GM12873 (cell line): ENCODE results near the gene TM6SF1.

Experiments used
- TF ChIP-seq, protein P1 (sequence below): IDR thresholded peaks from 2 replicates; pipeline ENCODE4 v1.5.1; 2012; ENCODE audit warnings: low read depth, mild to moderate bottlenecking, moderate library complexity, low read length, control low read depth; ENCODE audit not compliant: insufficient read depth; ENCODE audit errors: missing control alignments

Gene TM6SF1

DNA sequence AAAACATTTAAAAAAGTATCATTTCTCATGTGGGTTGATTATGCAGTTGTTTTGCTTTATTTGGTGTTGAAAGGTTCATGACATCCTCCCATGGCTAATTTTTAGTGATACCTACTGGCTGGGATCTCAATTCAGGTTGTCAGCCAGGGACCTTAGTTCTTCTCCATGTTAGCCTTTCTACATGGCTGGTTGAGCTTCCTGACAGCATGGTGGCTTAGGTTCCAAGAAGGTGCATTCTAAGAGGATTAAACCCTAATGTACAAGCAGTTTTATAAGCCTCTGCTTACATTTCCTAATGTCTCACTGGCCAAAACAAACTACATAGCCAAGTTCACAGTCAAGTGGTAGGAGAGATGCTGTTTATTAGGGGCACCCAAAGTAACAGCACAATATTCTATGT lies 9.4 kb upstream of the TM6SF1 start:
- TF ChIP-seq, protein P1, sequence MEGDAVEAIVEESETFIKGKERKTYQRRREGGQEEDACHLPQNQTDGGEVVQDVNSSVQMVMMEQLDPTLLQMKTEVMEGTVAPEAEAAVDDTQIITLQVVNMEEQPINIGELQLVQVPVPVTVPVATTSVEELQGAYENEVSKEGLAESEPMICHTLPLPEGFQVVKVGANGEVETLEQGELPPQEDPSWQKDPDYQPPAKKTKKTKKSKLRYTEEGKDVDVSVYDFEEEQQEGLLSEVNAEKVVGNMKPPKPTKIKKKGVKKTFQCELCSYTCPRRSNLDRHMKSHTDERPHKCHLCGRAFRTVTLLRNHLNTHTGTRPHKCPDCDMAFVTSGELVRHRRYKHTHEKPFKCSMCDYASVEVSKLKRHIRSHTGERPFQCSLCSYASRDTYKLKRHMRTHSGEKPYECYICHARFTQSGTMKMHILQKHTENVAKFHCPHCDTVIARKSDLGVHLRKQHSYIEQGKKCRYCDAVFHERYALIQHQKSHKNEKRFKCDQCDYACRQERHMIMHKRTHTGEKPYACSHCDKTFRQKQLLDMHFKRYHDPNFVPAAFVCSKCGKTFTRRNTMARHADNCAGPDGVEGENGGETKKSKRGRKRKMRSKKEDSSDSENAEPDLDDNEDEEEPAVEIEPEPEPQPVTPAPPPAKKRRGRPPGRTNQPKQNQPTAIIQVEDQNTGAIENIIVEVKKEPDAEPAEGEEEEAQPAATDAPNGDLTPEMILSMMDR, result no peak

DNA sequence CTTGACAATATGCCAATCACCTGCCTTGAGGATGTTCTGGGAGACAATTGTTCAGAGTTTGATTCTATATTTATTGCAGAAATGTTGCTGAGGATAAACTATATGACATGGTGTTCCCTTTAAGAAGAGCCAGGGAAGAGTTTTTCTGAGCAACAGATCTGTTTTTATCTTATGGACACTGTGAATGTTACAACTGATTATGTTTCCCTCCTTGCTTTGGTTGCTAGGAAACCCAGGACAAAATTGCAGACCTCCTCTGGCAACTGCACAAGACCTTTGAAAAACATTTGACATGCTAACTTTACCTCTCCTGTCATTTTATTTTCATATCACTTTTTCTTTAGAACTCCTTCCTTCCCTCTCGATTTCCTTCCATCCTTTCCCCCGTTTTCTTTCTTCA lies 8.2 kb upstream of the TM6SF1 start:
- TF ChIP-seq, protein P1, result no peak

DNA sequence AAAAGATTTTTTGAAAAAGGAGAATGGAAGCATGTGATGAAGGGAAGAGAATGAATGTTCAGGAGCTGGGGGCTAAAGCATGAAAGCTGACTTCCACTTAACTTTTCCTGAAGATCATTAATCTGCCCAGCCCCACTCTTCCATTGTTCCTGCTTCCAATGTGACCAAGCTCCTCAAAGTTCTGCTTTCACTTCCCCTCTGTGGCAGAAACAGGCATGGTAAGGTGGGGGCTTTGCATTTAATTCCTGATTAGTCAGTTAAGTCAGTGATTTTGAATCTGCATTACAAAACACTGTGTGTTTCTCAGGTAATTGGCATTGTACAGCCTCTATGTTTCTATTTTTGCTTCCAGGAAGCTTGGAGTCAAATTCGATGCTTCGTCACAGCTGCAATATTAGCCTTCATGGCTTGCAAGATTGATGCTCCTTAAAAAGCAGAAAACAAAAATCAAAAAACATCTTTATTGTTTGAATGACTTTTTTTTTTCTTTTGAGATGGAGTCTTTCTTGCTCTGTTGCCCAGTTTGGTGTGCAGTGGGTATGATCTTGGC lies 7.3 kb upstream of the TM6SF1 start:
- TF ChIP-seq, protein P1, result no peak

DNA sequence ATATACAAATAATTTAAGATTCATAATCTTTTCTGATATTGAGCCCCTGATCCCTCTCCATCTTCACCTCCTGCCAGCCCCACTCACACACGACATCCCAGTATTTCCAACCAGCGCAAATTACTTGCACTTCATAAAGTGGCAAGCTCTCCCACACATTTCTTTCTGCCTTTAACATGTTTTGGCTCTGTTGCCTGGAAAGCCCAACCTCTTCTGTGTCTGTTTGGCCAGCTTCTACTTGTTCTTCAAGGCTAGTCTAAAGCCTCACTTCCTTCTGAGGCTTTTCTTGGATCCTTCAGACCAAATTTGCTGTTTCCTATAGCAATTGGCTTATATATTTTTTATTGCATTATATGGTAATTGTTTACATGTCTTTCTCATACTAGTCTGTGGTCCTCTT lies 5.1 kb upstream of the TM6SF1 start:
- TF ChIP-seq, protein P1, result no peak

DNA sequence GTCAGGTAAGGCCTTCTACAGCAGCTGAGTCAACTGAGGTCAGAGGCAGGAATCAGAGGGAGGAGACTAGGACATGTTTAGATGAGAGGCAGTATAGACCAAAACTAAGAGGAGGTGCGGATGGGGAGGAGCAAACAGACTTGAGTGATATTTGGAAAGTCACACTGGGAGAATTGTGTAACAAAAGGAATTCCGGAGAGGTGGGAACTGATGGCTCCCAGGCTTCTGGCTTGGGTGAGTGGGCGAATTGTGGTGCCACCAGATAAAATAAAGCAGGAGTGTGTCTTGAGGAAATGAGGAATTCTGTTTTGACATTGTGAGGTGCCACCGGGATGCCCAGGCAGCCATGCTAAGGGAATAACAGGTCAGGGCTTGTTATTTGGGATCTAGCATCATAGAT lies 3.3 kb upstream of the TM6SF1 start:
- TF ChIP-seq, protein P1, result no peak

DNA sequence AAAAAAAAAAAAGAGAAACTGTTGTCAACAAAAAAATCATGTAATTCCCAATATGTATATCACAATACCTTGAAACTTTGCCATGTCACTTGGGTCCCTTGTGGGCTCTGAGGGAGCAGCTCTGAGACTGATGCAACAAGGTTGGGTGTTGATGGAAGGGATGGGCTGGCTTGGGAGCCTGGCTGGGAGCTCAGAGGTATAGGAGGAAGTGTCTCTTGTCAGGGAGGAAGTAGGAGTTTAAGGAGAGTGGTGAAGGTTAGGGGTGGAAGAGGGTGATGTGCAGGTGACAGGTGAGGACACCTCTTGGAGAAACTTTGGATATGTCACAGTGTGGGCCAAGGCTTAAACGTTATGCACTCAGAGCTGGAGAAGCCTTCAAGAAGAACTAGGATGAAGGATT lies 2.0 kb upstream of the TM6SF1 start:
- TF ChIP-seq, protein P1, result no peak

DNA sequence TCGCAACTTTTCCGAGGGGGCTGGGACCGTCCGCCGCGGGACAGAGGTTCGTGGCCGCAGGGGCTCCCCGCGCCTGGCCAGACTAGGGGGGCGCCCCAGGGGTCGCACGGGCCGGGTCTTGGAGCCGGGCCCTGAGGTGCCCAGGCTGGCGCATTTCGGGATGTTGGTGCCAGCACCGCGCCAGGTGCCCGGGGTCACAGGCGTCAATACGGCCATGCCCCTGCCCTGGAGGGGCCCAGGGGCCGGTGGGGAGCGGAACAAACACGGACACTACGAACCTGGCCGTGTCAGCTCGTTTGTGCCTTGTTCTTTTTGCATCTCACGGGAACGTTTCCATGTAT lies 366 bp downstream of the TM6SF1 start:
- TF ChIP-seq, protein P1, result no peak
